SKM-1 (cell line): ENCODE data around the gene FSHB.
"Not testable (repeated sequence)": the region's sequence is repeated elsewhere in the genome, so short reads cannot be mapped to it uniquely, and the experiment has no call there.

Experiments used
- DNase-seq: peaks from one replicate; lab custom pipeline; 2025; ENCODE audit not compliant: unreplicated experiment; lab: John Stamatoyannopoulos, UW

FSHB gene

DNA sequence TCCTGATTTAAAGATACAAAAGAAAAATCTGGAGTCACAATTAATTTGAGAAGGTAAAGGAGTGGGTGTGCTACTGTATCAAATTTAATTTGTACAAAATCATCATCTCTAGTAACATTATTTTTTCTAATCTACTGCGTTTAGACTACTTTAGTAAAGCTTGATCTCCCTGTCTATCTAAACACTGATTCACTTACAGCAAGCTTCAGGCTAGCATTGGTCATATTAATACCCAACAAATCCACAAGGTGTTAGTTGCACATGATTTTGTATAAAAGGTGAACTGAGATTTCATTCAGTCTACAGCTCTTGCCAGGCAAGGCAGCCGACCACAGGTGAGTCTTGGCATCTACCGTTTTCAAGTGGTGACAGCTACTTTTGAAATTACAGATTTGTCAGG, at the start of gene FSHB:
TSS of gene FSHB (plus strand) at position 301 of the 400 bp plus-strand sequence. CDS start 889 bp downstream, outside the sequence.
- no peak for DNase-seq

DNA sequence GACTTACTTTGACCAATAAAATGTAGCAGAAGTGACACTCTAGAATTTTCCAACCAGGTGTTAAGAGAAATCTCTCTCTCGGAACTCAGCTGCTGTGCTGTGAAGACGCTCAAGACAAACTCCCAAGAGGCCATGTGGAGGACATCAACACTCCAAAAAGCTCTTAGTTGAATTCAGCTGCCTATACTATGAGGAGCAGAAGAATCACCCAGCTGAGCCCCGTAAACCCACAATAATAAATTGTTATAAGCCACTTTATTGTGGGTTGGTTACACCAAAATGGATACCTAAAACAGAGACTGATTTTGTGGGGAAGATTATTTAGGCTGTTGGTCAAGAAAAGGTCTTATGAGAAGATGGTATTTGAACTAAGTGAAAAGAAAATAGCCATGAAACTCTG, 44.1 kb upstream of the FSHB start:
- DNase-seq = no peak

DNA sequence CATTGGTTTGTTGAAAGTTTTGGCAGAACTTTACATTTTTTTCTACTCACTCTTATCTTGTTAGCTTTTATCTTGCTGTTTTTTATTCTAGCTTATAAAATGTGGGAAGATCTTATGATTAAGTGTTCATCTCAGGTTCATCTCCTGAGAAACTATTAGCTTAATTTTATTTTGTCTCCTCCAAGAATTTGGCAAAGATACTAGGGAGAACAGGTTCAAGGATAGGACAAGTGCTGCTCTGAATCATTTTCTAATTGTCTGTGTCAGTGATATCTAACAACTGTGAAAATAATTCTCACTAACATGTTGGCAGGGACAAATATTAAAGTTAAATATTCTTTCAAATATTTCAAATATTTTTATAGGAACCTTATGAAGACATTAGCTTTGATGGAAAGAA, 38.2 kb upstream of the FSHB start:
- no peak for DNase-seq

DNA sequence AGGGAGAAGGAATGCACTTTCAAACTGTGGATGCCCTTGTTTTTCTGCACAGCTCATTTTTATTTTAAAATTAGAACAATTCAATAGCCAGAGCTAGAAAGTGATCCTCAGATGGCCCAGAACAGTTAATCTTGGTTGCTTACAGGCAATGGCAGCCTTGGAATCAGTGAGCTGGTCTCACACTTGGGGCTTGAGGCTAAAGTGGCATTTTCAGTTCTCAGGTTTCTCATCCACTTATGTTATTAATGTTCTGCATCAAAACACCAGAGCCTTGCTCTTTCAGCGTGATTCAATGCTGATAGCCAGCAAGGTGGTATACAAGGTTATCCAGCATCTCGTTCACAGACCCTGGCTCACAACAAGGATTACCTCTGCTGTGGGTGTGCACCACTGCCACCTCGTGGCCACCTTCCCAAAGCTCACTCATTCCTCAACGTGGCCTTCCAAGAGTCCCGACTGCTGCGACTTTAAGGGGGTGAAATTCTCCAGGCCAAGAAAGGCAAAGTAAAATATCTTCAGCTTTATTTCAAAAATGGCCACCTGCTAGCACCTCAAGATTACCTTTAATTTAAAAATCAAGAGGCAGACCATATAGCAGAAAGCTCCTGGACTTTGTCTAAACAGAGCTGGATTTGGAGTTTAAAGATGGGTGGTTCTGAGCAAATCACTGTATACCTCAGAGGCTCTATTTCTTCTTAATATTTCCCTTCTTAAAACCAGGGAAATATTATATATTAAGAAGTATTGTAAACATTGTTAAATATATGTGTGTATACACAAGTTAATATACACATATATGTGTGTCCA, 34.2 kb upstream of the FSHB start:
- DNase-seq = peak; percentile 41

DNA sequence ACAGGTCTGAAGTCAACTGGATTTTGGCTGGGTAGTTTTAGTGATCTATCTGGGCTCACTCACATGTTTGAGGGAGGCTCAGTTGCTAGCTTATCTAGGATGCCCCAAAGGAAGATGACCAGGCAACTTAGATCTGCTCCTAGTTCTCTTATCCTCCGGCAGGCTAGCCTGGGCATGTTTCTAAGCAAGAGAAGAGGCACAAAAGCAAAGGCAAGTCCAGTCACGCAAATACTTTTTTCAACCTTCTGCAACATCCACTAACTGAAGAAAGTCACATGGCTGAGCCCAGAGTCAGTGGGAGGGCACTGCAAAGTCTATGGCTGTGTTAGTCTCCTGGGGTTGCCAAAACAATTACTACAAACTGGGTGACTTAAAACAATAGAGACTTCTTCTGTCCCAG, 32.9 kb upstream of the FSHB start:
- DNase-seq = no peak

DNA sequence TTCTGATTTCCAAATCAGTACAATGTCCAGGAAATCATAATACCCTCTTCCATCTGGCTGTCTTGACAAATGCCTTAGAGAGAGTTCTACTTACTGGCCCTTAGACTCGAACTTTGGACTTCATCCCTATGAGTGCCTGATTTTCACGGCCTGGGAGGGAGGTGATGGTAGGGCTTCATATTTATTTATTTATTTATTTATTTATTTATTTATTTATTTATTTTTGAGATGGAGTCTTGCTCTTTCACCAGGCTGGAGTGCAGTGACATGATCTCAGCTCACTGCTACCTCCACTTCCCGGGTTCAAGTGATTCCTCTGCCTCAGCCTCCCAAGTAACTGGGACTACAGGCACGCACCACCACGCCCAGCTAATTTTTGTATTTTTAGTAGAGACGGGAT, 27.8 kb upstream of the FSHB start:
- DNase-seq = not testable (repeated sequence)

DNA sequence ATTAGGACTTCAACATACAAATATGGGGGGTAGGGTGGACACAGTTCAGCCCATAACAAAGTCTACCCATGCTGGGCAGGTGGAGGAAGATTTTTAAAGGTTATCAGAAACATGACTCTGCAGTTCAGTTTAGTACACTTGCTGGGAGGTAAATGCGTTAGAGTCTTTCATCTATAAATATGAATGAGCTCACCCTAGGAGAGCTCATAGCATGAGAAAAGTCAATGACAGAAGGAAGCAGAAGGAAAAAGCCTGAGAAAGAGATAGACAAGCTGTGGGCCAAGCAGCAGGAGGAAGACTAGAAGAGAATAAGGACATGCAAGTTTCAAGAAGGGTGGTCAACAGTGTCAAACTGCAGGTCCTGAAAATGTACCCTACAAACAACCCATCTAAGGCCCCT, 27.0 kb upstream of the FSHB start:
- DNase-seq = no peak

DNA sequence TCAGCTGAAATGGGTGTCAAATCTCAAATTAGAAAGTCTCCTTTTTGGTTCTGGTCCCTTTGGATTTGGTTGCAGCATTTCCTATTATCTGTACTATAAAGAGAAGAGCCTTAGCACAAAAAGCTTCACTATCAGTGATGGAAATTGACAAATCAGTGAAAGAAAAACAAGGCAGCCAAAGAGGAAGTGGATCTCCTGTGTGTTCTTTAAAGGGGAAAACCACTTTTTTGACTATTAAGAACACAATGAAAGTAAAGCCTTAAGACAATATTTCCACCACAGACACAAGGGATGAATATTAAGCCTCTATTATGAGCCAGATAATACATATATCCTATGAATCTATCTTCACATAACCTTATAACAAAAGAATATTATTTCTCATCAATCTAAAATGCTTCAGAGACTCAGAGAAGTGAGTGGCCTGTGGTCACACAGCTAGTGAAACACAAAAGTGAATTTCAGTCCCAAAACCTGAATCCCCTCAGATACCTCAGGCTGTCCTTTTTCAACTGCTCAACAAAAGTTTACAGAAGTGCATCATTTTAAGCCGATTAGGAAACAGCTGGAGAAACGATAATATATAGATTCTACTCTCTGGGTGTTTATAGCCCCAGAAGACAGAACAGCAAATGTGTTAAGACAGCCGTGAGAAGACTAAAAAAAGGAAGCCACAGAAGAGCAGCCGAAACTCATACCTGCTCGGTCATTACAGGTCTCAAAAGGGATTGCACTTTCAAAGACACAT, 24.4 kb upstream of the FSHB start:
- DNase-seq = no peak

DNA sequence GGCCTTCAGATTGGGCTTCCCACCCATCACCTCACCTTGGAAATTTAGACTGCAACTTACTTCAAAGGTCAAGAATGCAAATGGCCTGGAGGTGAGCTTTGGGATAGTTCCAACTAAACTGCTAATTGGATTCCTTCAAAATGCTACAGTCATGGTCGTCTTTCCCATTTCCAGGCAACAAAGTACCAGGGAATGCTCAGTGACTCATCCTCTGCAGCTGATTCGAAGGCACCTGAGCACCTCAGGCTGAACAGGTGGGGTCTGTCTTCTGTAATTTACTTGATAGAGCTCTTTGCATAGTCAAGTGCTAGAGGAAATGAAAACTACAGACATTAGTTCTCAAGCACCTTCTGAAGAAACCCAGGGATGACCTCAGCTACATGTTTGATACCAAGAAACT, 20.5 kb upstream of the FSHB start:
- no peak for DNase-seq

DNA sequence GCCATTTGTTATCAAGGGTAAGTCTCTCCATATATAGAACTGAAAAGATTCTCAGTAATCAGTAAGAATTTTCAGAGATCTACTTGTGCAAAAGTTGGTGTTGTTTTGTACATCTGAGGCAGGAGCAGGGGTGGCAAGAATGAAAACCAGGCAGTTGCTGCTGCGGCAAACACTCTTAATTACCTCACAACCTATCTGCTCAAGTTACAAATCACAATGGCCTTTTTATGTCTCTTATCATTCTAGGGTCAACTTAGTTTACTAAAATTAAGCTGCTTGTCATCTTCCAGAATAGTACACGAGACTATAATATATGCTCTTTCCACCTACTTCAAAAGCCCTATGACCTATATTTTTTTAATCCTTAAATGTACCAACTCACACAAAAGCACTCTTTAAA, 14.3 kb upstream of the FSHB start:
- DNase-seq = no peak

DNA sequence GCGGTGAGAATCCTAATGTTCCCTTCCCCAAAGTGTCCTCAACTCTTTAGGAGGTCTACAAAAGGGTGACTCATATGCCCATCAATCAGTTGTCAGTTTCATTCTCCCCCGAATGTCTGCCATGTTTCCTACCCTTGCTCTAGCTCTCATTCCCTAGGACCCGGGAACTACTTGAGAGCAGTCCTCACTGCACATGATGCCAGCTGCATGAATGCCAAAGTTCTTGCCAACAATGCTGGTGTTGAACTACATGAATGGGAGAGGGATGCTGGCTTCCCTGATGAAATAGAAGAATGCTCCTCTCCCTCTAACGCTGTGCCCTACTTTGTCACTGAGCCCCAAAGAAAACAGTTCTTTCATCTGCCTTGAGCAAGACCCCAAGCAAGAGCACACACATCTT, 12.5 kb upstream of the FSHB start:
- DNase-seq = no peak

DNA sequence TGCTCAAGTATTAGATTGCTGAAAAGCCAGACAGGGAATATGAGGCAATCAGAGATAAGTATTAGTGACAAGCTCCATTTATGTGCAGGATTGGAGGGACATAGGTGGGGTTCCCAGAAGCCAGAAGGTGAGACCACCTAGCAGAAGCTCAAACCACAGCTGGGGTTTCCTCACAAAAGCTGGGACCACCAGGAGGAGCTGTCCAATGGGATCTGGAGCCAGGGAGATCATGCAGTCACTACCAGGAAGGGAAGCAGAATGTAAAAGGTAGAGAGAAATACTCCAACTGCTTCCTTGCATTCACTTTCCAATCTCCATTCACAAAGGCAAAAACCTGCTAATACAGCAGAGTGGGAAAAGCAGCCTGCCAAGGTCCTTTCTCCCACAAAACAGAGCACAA, 5.2 kb upstream of the FSHB start:
- DNase-seq = no peak

DNA sequence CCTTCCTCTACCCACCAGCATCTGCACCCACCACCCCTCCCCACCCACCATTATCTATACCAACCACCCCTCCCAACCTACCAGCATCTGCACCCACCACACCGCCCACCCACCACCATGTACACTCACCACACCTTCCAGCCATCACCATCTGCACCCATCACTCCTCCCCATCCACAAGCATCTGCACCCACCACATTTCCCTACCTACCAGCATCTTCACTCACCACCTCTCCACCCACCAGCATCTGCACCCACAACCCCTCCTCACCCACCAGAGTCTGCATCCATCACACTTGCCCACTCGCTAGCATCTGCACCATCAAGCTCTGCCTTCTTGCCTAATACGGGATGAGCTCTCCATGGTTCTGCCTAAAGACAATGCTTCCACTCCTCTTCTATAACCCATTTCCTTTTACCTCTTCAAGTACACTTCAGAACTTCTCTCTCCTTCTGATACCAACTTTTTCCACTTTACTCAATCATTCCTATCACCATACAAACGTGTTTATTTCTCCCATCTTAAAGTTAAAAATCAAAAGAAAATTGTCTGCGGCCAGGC, 2.4 kb upstream of the FSHB start:
- DNase-seq = no peak

DNA sequence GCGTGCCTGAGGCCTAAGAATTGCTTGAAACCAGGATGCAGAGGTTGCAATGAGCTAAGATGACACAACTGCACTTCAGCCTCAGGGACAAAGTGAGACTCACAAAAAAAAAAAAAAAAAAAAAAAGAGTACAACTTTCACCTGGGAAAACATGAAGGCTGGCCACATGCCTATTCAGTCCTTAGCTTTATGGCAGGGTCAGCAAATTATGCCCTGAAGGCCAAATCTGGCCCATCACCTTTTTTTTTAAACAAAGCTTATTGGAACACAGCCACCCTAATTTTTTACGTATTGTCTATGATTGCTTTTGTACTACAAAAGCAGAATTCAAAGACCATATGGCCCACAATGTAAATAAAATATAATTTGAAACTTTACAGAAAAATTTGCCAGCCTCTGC, 8.2 kb downstream of the FSHB start:
- DNase-seq = no peak

DNA sequence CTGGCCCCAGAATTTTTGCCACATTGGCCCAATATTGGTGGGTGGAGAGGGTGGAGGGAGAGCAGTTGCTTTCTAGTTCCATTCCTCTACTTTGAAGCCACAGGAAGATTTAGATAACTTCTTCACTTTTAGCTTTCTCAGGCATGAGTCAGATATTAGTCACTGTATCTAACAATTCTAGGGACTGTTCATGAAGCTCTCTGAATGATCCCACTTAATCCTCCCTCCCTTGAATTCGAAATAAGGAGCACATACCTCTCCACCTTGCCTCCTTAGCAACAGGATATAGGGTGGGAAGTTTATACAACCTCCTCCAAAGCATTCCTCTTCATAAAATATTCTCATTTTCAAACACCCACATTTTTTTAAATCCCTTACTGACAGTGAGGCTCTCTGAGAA, 13.5 kb downstream of the FSHB start:
- DNase-seq = no peak

DNA sequence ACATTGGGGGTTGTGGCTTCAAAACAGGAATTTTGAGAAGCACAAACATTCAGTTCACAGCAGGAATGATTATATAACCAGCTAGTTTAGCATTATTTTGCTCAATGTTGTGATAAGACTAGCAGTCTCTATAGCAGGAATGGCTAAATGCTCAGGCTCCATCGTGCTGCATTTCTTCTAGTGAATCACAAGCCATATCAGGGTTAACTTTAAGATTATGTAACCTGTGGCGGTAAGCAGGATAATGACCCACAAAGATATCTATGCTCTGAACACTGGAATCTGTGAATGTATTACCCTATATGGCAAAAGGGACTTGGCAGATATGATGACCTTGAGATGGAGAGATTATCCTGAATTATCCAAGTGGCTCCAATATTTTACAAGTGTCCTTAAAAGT, 14.8 kb downstream of the FSHB start:
- DNase-seq = no peak

DNA sequence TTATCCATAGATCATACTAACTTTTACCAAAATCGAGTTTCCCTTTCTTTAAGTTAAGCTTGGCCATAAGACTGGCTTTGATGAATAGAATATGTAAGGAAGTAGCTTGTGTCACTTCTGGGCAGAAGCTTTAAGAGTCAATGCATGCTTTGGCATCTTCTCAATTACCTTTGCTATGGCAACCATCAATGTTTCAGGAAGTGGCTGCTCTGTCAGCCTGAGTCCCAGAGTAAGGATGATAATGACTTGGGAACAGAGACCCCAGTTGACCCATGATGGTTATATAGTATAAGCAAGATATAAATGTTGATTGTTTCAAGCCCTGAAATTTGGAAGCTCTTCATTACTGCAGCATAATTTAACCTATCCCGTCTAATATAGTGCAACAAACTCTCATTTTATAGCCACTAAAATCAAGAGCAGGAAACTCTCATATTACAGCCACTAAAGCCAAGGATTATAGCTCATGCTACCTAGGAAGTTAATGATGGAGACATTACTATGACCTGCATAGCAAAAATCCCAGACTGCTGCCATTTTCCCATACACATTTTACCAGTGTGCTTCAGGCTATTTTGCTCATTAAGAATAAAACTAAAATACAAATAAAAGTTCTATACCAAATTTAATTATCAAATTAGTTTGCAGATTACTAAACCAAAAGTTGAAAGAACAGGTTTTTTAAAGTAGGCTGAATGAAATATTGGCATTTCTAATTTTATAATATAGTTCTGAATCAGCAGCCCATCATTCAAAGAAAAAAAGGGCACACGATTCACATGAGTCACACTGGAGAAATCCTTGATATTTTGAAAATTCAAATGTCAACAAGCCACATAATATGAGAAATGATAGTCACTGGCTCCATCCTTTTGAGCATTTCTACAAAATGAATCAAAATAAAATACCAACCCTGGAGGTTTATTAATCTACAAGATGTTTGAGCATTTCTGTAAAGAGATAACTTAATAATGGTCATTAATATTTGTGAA, 23.8 kb downstream of the FSHB start:
- DNase-seq = no peak

DNA sequence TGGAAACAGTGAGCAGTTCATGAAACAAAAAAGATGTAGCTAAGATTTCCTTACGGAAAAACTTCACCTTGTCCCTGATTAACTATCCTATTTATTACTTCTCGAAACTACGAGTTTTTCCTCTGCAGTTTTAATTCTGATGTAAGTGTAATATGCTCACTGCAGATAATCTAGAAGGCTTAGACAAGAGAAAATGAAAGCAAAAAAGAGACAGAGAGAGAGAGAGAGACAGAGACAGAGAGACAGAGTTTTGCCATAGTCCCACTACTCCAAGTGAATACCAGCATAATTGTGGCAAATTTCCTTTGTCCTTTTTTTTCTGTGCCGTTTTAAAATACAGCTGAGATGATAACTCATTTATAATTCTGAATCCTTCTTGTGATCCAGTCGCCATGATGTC, 24.8 kb downstream of the FSHB start:
- DNase-seq = no peak

DNA sequence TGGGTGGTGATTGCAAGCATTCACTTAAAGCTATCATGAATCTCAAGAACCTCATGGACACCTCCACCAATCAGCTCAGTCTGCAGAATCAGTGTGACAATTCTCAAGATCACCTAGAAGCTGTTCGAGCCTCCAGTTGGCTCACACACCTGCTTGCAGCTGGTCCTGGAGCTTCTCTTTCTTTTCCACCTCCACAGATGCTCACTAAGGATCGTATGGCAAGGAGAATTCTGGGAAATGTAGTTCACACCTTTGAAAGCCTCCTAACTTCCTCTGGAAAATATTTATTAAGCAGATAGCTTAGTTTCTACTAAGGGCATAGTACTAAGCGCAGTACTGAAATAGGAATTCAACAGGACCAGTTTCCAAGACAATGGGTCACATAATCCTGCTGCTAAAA, 26.2 kb downstream of the FSHB start:
- DNase-seq = no peak

DNA sequence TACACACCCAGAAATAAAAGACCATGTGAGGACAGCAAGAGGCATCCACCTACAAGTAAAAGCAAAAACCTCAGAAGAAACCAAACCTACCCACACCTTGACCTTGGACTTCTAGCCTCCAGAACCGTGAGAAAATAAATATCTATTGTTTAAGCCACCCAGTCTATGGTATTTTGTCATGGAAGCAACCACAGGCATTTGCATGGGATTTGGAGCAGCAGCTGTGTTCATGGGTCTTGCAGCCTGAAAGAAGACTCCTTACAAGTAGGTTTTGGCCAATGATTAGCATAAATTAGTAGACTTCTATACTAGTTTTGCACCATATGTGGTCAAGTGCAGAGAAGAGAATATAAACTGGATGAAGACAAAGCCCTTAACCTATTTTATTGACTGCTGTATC, 27.9 kb downstream of the FSHB start:
- DNase-seq = no peak

DNA sequence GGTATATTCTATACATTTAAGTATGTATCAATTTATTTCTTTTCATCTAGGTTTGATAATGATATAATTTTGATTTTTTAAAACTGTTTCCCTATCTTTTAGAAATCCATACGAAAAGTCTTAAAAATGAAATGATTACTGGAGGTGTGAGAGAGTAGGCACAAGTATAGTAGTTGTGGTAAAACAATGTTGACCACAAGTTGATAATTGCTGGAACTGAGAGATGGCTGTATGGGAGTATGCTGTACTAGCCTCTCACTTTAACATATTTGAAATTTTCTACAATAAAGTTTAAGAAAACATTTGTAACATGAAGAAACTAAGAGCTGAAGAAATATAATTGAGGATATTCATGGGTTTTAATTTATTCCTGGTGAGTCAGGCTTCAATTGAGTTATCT, 30.0 kb downstream of the FSHB start:
- DNase-seq = no peak
